Lower leg skin (tissue), 4 donors: ENCODE results near the gene BCAR3. TPM values are rescaled to one million over a fixed set of nuclear protein-coding genes. Genes with fewer than 3 reads are reported as not detected.

Experiments used
- DNase-seq, 2 donors: peaks; one replicate each; pipeline ENCODE4 v3.0.0-alpha.2; 2019; ENCODE audit warnings: low spot score in 2 of 2
- H3K4me3 ChIP-seq: fragments of 200-600 bp; sonication (generic); 2 replicates; pipeline ENCODE4 v1.5.1; 2017; ENCODE audit warnings: mild to moderate bottlenecking, low read depth; ENCODE audit not compliant: poor library complexity, severe bottlenecking
- CTCF ChIP-seq, 3 donors: fragments of 450-650 bp; IDR thresholded peaks; one replicate each; pipeline ENCODE4 v1.5.1; 2016; ENCODE audit warnings: antibody characterized with exemption in 3 of 3, mild to moderate bottlenecking in 3 of 3, moderate library complexity in 2 of 3
- POLR2A ChIP-seq, 2 donors: fragments of 450-650 bp; IDR thresholded peaks; one replicate each; pipeline ENCODE4 v1.6.1; 2016 to 2017; ENCODE audit warnings: antibody characterized with exemption in 2 of 2, mild to moderate bottlenecking in 1 of 2, moderate library complexity in 1 of 2
- WGBS, 2 donors: methylation state at CpG; one replicate each; pipeline ENCODE4 v1.1.5; 2018; 5-methylcytosine and 5-hydroxymethylcytosine counted together
- intact Hi-C: fragments of 100-400 bp; cut with DNase I; formaldehyde crosslinking; loops from one replicate; pipeline ENCODE4 v1.15.0; 2023; ENCODE audit warnings: low total_unique reads
- total RNA-seq, 4 donors: library from RNA; depleted of rRNA; stranded (reverse); fragments of >200 nt; gene quantifications; one replicate each; pipeline ENCODE4 v1.1.0, GENCODE V29; 2016

Gene BCAR3
- total RNA-seq, 4 donors from 2014 or later = 41.8 to 57.5 (median 45.8) TPM

GRCh38 chr1:93549811-93550210 is 131.8 kb downstream of the BCAR3 start:
- no peak for TF ChIP-seq CTCF (IDR thresholded peaks at IDR 0.05)
- TF ChIP-seq POLR2A (IDR thresholded peaks at IDR 0.05) = no peak
- WGBS, 2 donors = 86 to 89% methylated on average over 4 of the region's 4 CpGs
- intact Hi-C loops = no loop called here
- H3K4me3 ChIP-seq = no peak overlapping the region
- DNase-seq = no peak

GRCh38 chr1:93549131-93549530 is 132.5 kb downstream of the BCAR3 start:
- intact Hi-C loops = no loop called here
- DNase-seq = no peak
- 90 to 95% methylated on average over 1 of the region's 1 CpG for WGBS, 2 donors
- TF ChIP-seq POLR2A (IDR thresholded peaks at IDR 0.05) = no peak
- TF ChIP-seq CTCF (IDR thresholded peaks at IDR 0.05) = no peak
- H3K4me3 ChIP-seq = no peak overlapping the region

GRCh38 chr1:93546162-93546863 is 135.3 kb downstream of the BCAR3 start:
- 92 to 93% methylated on average over 3 of the region's 3 CpGs for WGBS, 2 donors
- H3K4me3 ChIP-seq = no peak overlapping the region
- no peak for DNase-seq
- intact Hi-C loops = no loop called here
- no peak for TF ChIP-seq CTCF (IDR thresholded peaks at IDR 0.05)
- TF ChIP-seq POLR2A (IDR thresholded peaks at IDR 0.05) = no peak

- no peak for DNase-seq
- no peak overlapping the region for H3K4me3 ChIP-seq
- intact Hi-C loops = no loop called here
- 91 to 94% methylated on average over 1 of the region's 1 CpG for WGBS, 2 donors
- TF ChIP-seq CTCF (IDR thresholded peaks at IDR 0.05) (no peak), POLR2A (IDR thresholded peaks at IDR 0.05) (no peak)
These were observed 139.2 kb downstream of the BCAR3 start for GRCh38 chr1:93542398-93542797.

GRCh38 chr1:93541045-93541444 is 140.6 kb downstream of the BCAR3 start:
- no peak for DNase-seq
- WGBS, 2 donors = 71 to 73% methylated on average over 4 of the region's 4 CpGs
- H3K4me3 ChIP-seq = no peak overlapping the region
- intact Hi-C loops = no loop called here
- no peak for TF ChIP-seq CTCF (IDR thresholded peaks at IDR 0.05)
- TF ChIP-seq POLR2A (IDR thresholded peaks at IDR 0.05) = no peak

- H3K4me3 ChIP-seq = no peak overlapping the region
- TF ChIP-seq CTCF (IDR thresholded peaks at IDR 0.05) (no peak), POLR2A (IDR thresholded peaks at IDR 0.05) (no peak)
- WGBS, 2 donors = 66 to 67% methylated on average over 2 of the region's 2 CpGs
- intact Hi-C loops = no loop called here
- no peak for DNase-seq
These were observed 143.7 kb downstream of the BCAR3 start for GRCh38 chr1:93537924-93538323.
